ENCODE data around the gene DCTN5.

DCTN5 gene

GRCh38 chr16:23634461-23635036 is 6.7 kb upstream of the DCTN5 start:
- no peak for TF ChIP-seq CTCF (IDR thresholded peaks at IDR 0.05; ENCODE audit: borderline replicate concordance, insufficient read depth, low read depth, low read length)
- no peak overlapping the region for H3K4me3 ChIP-seq (ENCODE audit: low read depth, low read length)

- H3K4me3 ChIP-seq (ENCODE audit: low read depth, low read length): no peak overlapping the region
- no peak for TF ChIP-seq CTCF (IDR thresholded peaks at IDR 0.05; ENCODE audit: borderline replicate concordance, insufficient read depth, low read depth, low read length)
These were observed 5.3 kb upstream of the DCTN5 start for GRCh38 chr16:23635958-23636357.

GRCh38 chr16:23640615-23640930 is 693 bp upstream of the DCTN5 start:
- TF ChIP-seq CTCF (IDR thresholded peaks at IDR 0.05; ENCODE audit: borderline replicate concordance, insufficient read depth, low read depth, low read length): no peak

GRCh38 chr16:23642246-23642774 is 1.0 kb downstream of the DCTN5 start:
- H3K4me3 ChIP-seq (ENCODE audit: low read depth, low read length): peak overlapping the region; percentile 84
- no peak for TF ChIP-seq CTCF (IDR thresholded peaks at IDR 0.05; ENCODE audit: borderline replicate concordance, insufficient read depth, low read depth, low read length)

More at GRCh38 chr16:23640615-23640930, 693 bp upstream of the DCTN5 start:
- H3K4me3 ChIP-seq (ENCODE audit: low read depth, low read length): peak overlapping the region; percentile 84

- no peak for TF ChIP-seq CTCF (IDR thresholded peaks at IDR 0.05; ENCODE audit: borderline replicate concordance, insufficient read depth, low read depth, low read length)
- H3K4me3 ChIP-seq (ENCODE audit: low read depth, low read length): no peak overlapping the region
These were observed 9.6 kb downstream of the DCTN5 start for GRCh38 chr16:23650674-23651416.

- no peak overlapping the region for H3K4me3 ChIP-seq (ENCODE audit: low read depth, low read length)
- no peak for TF ChIP-seq CTCF (IDR thresholded peaks at IDR 0.05; ENCODE audit: borderline replicate concordance, insufficient read depth, low read depth, low read length)
These were observed 10.7 kb downstream of the DCTN5 start for GRCh38 chr16:23651943-23652468.

GRCh38 chr16:23663918-23664317 is 22.7 kb downstream of the DCTN5 start:
- H3K4me3 ChIP-seq (ENCODE audit: low read depth, low read length): no peak overlapping the region
- TF ChIP-seq CTCF (IDR thresholded peaks at IDR 0.05; ENCODE audit: borderline replicate concordance, insufficient read depth, low read depth, low read length): no peak
